ENCODE data around the gene ZBTB7C.

Gene ZBTB7C

DNA sequence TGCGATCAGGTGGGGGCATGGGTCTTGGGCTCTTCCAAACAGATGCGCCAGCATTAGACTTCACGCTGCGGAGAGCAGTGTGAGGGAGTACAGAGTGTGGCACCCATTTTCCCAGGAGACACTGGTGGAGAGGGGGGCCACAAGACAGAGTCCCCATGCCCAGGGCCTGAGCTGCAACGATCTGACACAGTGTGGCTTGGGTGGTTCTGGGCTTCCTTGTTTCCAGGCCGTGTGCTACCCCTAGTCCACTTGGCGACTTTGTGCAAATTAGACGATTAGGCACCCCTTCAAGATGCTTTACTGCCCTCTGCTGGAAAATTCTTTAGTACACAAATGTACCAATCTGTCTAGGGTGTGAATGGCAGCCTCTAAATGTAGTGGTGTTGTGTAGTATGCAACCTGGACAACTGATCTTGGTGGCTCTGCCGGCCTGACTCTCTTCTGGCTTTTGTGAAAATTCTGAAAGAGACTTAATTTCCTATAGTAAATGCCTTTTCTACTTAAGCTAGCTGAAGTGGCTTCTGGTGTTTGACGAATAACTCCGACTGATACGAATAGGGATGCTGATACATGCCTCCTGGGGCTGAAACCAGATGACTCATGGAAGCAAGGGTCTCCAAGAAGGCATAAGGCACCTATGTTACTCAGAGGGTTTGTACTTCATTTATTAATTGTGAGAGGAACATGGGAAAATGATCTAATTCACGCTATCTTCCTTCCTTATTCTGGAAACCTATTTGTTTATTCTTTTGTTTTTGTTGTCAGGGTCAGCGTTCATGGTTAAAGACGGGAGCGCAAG, 386.5 kb downstream of the ZBTB7C start:
- Mint-ChIP-seq H3K27ac (no peak overlapping the region), H3K36me3 (no peaks in the 10 kb centered on the region), H3K4me3 (no peak overlapping the region), H3K4me1 (no peaks in the 10 kb centered on the region), H3K9me3 (no peaks in the 10 kb centered on the region), H3K27me3 (peaks cover 45% of the 10 kb centered on the region)
- no peak for DNase-seq
- CTCF ChIA-PET = interaction anchor here (2.3 kb wide), 1 partner anchor 251 kb away, joined by 12 read pairs; no protein-coding TSS in a partner anchor

DNA sequence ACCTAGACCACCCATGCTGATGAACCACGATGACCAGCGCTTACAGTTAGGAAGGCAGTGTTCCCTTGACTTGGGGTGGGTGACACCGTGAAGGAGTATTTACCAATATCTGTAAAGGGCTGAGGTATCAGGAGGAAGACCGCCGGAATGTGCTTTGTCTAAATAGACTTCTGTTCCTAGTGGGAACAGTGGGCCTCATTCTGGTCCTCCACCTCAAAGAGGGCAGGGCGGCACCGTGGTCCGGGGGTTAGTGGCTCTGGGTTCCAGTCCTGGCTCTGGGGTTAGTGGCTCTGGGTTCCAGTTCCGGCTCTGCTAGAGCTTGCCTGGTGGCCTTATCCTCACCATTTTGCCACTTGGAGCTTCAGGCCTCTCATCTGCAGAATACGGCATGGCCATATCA, 387.2 kb downstream of the ZBTB7C start:
- CTCF ChIA-PET = interaction anchor here (1.1 to 2.3 kb wide), 2 partner anchors 168 to 250 kb away, joined by 3 to 12 read pairs; no protein-coding TSS in a partner anchor
- Mint-ChIP-seq H3K9me3 (no peaks in the 10 kb centered on the region), H3K4me3 (no peak overlapping the region), H3K4me1 (no peaks in the 10 kb centered on the region), H3K36me3 (no peaks in the 10 kb centered on the region), H3K27ac (no peak overlapping the region), H3K27me3 (peaks cover 41% of the 10 kb centered on the region)
- DNase-seq = no peak

DNA sequence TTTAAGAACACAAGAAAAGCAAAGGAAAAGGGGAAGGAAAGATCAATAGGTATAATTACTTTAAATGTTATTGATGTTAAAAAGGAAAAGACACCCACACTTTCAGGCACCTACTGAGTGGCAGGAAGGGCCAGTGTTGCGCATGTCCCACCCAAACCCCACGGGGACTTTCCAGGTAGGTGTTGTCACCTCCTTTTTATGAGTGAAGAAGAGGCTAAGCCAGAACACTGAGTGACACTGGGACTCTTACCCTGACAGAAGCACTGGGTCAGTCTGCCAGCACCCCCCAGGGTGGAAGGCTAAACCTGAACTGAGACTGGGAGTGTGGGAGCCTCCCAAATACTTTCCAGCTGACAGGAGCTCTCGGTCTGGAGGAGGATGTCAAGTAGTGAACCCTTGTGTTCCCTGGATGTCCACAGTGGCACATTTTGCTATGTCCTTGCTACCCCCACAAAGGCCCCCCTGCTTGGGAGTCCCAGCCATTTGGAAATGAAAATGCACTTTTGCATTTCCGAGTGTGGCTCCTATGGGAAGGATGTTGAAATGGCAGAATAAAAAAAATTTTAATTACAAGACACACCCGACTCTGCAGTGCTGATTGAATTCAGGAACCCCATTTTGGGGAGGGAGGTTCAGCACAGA, 387.8 kb downstream of the ZBTB7C start:
- CTCF ChIA-PET = interaction anchor here (1.1 to 2.3 kb wide), 2 partner anchors 168 to 250 kb away, joined by 3 to 12 read pairs; no protein-coding TSS in a partner anchor
- H3K36me3 Mint-ChIP-seq = no peaks in the 10 kb centered on the region
- no peak overlapping the region for H3K27ac Mint-ChIP-seq
- H3K4me3 Mint-ChIP-seq = no peak overlapping the region
- DNase-seq = no peak
- H3K4me1 Mint-ChIP-seq = no peaks in the 10 kb centered on the region
- peaks cover 47% of the 10 kb centered on the region for H3K27me3 Mint-ChIP-seq
- no peaks in the 10 kb centered on the region for H3K9me3 Mint-ChIP-seq

DNA sequence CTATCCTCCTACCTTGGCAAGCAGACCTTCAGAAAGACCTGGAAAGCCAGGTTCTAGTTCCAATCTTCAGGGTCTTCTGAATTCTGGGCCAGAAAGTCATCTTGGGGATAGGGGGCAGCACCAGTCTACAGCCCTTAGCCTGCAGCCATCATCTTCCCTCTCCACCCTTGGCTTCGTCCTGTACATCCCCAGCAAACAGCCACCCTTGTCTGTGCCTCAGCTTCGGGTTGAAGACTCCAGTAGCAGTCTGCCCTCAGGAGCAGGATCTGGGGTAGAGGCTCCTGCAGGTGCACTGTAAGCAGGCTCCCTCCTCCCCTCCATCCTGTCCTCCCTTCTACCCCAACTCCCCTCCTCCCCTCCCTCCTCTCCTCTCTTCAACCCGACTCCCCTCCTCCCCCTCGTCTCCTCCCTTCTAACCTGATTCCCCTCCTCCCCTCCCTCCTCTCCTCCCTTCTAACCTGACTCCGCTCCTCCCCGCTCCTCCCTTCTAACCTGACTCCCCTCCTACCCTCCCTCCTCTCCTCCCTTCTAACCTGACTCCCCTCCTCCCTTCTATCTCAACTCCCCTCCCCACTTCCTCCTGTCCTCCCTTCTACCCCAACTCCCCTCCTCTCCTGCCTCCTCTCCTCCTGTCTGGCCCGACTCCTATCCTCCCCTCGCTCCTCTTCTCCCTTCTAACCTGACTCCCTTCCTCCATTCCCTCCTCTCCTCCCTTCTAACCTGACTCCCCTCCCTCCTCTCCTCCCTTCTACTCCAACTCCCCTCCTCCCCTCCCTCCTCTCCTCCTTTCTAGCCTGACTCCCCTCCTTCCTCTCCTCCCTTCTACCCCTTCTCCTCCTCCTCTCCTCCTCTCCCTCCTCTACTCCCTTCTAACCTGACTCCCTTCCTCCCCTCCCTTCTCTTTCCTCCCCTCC, 388.6 kb downstream of the ZBTB7C start:
- CTCF ChIA-PET = interaction anchor here (1.2 to 2.3 kb wide), 2 partner anchors 10 to 249 kb away, joined by 4 to 12 read pairs; no protein-coding TSS in a partner anchor

DNA sequence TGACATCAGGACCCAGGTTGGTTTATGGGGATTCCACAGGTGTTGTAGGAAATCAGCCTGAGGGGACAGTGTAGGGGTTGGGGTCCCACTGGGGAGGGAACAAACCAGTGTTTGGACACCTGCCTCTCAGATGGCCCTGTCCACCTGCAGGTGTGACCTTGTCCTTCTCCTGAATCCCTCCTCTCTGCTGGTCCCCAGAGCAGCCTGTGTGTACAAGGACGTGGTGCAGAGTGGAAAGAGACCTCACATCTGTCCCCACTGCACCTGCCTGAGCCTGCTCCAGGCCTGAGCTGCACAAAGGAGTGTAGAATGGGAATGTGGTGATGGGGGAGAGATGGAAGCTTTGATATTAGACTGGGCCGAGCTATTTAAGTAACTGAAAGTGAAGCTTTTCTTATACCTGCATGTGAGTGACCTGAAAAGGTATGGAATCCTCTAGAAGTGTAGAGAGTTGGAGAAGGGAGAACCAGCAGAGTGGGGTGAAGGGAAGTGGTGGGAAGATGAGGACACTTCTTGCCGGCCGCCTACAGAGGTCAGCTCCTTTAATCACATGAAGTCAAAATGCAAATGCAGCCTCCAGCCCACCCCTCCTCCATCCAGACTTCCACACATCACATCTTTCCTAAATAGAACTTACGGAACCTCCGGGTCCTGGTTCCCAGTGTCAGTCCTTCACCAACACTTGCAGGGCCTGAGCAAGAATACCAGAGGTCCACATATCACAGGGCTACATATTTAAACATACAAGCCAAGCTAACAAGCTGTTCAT, 389.4 kb downstream of the ZBTB7C start:
- DNase-seq = no peak
- Mint-ChIP-seq H3K4me3 (no peak overlapping the region), H3K27ac (no peak overlapping the region), H3K4me1 (no peaks in the 10 kb centered on the region), H3K9me3 (no peaks in the 10 kb centered on the region), H3K36me3 (no peaks in the 10 kb centered on the region), H3K27me3 (peaks cover 59% of the 10 kb centered on the region)
- CTCF ChIA-PET = interaction anchor here (1.2 kb wide), 1 partner anchor 11 kb away, joined by 4 read pairs; no protein-coding TSS in a partner anchor

More for the DNA sequence above, 388.6 kb downstream of the ZBTB7C start:
- no peaks in the 10 kb centered on the region for H3K9me3 Mint-ChIP-seq
- no peaks in the 10 kb centered on the region for H3K36me3 Mint-ChIP-seq
- no peak overlapping the region for H3K27ac Mint-ChIP-seq
- DNase-seq = no peak
- H3K27me3 Mint-ChIP-seq = peaks cover 53% of the 10 kb centered on the region
- no peak overlapping the region for H3K4me3 Mint-ChIP-seq
- H3K4me1 Mint-ChIP-seq = no peaks in the 10 kb centered on the region

DNA sequence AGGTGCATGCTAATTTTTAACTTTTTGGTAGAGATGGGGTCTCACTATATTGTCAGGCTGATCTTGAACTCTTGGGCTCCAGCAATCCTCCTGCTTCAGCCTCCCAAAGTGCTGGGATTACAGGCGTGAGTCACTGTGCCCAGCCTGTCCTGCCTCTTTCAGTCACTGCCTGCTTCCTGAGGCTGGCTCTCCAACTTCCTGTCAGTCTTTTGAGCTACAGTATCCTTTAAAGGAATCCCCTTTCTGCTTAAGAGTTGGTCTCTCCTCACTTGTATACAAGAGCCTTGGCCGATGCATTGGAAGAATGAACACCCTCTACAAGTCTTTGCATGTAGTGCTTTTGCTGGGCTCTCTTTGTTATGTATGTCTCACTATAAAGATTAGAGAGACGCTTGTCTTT, 390.3 kb downstream of the ZBTB7C start:
- H3K27ac Mint-ChIP-seq = no peak overlapping the region
- CTCF ChIA-PET = no interaction called here
- no peaks in the 10 kb centered on the region for H3K4me1 Mint-ChIP-seq
- H3K4me3 Mint-ChIP-seq = no peak overlapping the region
- no peak for DNase-seq
- H3K9me3 Mint-ChIP-seq = no peaks in the 10 kb centered on the region
- no peaks in the 10 kb centered on the region for H3K36me3 Mint-ChIP-seq
- H3K27me3 Mint-ChIP-seq = peaks cover 60% of the 10 kb centered on the region

DNA sequence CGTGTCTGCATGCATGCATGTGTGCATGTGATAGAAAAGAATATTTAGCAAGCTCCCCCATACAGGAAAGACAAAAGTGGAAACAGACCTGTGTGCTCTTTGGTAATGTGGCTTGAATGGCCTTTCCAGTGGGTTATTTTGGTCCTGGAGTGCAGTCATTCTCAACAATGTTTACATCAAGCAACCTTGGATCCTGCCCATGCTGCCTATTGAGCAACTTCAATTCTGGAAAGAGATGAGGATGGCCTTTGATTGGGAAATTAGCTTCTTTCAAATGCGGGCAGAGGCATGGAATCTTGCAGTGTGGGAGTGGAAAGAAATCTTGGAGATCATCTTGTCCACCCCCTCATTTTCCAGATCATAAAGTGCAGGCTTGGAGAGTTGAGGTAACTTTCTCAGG, 391.5 kb downstream of the ZBTB7C start:
- Mint-ChIP-seq H3K9me3 (no peaks in the 10 kb centered on the region), H3K4me1 (no peaks in the 10 kb centered on the region), H3K27ac (no peak overlapping the region), H3K27me3 (peaks cover 57% of the 10 kb centered on the region), H3K36me3 (no peaks in the 10 kb centered on the region), H3K4me3 (no peak overlapping the region)
- no peak for DNase-seq
- CTCF ChIA-PET = interaction anchor here (1.5 kb wide), 1 partner anchor 10 kb away, joined by 6 read pairs; no protein-coding TSS in a partner anchor

DNA sequence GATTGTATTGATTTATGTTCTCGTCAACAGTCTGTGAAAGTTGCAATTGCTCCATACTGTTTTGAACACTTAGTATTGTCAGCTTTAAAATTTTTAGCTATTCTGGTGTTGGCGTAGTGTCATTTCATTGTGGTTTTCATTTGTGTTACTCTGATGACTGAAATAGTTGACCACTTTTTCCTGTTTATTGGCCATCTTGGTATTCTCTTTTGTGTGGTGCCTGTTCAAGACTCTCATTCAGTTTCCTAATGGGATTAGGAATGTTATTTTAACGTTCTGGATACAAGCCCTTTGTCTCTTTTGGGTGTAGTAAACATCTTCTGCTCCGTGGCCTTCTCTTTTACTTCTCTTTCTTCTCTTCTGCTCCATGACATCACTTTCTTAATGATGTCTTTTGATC, 396.0 kb downstream of the ZBTB7C start:
- Mint-ChIP-seq H3K27me3 (peaks cover 62% of the 10 kb centered on the region), H3K4me1 (peaks cover 5% of the 10 kb centered on the region), H3K36me3 (no peaks in the 10 kb centered on the region), H3K27ac (no peak overlapping the region), H3K9me3 (no peaks in the 10 kb centered on the region), H3K4me3 (no peak overlapping the region)
- DNase-seq = no peak
- CTCF ChIA-PET = interaction anchor here (1.6 kb wide), 1 partner anchor 16 kb away, joined by 5 read pairs; no protein-coding TSS in a partner anchor

DNA sequence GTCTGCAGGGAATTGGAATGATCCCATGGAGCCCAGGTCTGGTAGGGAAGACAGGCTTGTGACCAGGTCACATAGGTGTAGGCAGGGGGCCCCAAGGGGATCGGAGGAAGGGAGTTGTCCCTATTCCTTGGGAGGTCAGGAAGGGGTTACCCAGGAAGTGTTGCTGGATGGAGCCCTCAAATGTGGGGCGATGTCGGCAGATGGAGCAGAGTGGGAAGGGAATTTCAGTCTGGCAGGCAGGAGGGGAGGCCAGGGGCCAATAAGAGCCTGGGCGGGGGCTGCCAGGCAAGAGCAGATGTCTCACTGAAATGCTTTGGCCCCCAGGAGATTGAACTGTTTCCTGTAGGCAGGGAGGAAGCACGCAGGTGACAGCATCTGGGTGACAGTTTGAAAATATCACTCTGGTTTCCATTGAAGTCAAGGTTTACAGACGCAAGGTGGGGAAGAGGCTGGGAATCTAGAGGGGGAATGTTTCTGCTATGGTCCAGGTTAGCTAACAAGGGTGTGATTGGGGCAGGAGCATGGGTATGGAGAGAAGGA, 397.2 kb downstream of the ZBTB7C start:
- CTCF ChIA-PET = no interaction called here
- no peak overlapping the region for H3K27ac Mint-ChIP-seq

DNA sequence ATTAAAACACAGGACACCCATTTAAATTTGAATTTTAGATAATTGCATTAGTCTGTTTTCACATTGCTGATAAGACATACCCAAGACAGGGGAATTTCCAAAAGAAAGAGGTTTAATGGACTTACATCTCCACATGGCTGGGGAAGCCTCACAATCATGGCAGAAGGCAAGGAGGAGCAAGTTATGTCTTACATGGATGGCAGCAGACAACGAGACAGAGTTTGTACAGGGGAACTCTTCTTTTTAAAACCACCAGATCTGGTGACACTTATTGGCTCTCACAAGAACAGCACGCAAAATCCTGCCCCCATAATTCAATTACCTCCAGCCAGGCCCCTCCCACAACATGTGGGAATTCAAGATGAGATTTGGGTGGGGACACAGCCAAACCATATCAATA, 398.9 kb downstream of the ZBTB7C start:
- Mint-ChIP-seq H3K9me3 (no peaks in the 10 kb centered on the region), H3K4me3 (no peak overlapping the region), H3K27ac (no peak overlapping the region), H3K36me3 (no peaks in the 10 kb centered on the region), H3K4me1 (peaks cover 5% of the 10 kb centered on the region), H3K27me3 (peaks cover 64% of the 10 kb centered on the region)
- no peak for DNase-seq
- CTCF ChIA-PET = no interaction called here

More for the DNA sequence above, 397.2 kb downstream of the ZBTB7C start:
- no peaks in the 10 kb centered on the region for H3K9me3 Mint-ChIP-seq
- H3K4me3 Mint-ChIP-seq = no peak overlapping the region
- no peaks in the 10 kb centered on the region for H3K36me3 Mint-ChIP-seq
- no peak for DNase-seq
- peaks cover 5% of the 10 kb centered on the region for H3K4me1 Mint-ChIP-seq
- H3K27me3 Mint-ChIP-seq = peaks cover 71% of the 10 kb centered on the region

DNA sequence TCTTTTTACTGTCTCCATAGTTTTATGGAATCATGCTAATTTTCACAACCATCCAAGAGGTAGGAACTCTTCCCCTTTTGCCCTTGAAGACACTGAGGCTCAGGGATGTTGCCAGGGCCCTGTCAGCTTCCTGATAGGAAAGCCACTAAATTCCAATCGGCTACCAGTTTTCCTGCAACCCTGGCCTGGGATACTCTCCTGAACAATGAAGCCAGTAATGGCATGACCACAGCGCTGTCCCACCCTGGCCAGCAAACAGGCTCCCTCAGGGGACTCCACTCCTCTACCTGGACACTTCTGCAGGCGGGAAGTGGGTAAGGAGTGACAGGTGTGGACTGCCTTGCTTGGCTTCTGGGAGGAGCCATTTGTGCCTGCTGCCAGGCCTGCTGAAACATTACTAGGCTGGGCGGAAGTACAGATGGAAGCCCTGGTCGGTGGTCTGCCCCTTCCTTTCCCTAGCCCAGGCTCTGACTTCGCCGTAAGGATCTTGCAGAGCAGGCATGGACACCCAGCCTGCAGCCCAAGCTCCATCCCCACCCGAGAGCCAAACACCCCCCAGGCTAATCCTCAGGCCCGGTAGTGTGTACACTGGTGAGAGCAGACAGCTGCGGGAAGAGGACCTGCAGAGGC, 400.0 kb downstream of the ZBTB7C start:
- no peaks in the 10 kb centered on the region for H3K36me3 Mint-ChIP-seq

DNA sequence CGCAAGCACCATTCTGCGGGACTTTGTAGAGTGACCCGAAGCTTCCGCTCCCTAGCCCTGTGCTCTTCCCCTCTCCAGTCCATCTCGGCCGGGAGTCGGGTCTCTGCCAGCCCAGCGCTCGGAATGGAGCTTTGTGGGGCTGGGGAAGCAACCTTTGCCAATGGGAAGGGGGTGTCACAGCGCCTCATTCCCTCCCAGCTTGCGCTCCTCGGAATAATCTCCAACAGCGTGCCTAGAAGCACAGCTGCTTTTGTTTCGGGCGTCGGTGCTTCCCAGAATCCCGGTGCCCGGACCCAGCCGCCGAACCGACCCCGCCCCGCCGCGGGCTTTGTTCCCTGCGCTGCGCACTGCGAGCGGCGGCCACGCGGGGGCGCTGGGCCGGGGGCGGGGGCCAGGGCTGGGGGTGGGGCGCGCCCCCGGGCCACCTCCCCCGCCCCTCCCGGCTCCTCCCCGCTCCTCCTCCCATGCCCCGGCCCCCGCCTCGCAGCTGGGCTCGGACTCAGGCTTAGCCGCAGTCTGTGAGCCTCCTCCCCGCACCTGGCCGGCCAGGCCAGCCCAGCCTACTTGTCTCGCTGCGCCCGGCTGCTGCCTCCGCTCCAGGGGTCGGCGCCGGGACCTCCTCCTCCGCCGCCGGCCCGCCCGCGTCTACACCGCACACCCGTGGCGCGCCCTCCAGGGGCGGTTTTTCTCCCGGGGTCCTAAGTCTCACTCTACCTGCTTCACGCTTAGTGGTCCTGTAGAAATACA, 401.1 kb downstream of the ZBTB7C start:
- no peak overlapping the region for H3K27ac Mint-ChIP-seq
- CTCF ChIA-PET = interaction anchor here (0.7 to 1.9 kb wide), 4 partner anchors 9 to 237 kb away, joined by 3 to 13 read pairs (median 4); no protein-coding TSS in a partner anchor
- peak overlapping the region; percentile 56 for H3K4me3 Mint-ChIP-seq
- H3K27me3 Mint-ChIP-seq = peaks cover 56% of the 10 kb centered on the region
- H3K9me3 Mint-ChIP-seq = no peaks in the 10 kb centered on the region
- peaks cover 10% of the 10 kb centered on the region for H3K4me1 Mint-ChIP-seq
- peak; percentile 60 for DNase-seq
- no peaks in the 10 kb centered on the region for H3K36me3 Mint-ChIP-seq

More for the DNA sequence above, 400.0 kb downstream of the ZBTB7C start:
- DNase-seq = no peak
- H3K4me1 Mint-ChIP-seq = peaks cover 5% of the 10 kb centered on the region
- no peaks in the 10 kb centered on the region for H3K9me3 Mint-ChIP-seq
- H3K27ac Mint-ChIP-seq = no peak overlapping the region
- H3K4me3 Mint-ChIP-seq = peak overlapping the region; percentile 25
- H3K27me3 Mint-ChIP-seq = peaks cover 56% of the 10 kb centered on the region
- CTCF ChIA-PET = interaction anchor here (1.0 kb wide), 1 partner anchor 436 kb away, joined by 3 read pairs; no protein-coding TSS in a partner anchor

Measured in activated naive CD4-positive, alpha-beta T cell treated with anti-CD3 and anti-CD28 coated beads, Interleukin-2, amount 10 ng/mL, durations not matched to agents 7 days and 5 days (primary cell).